Activated CD8-positive, alpha-beta memory T cell treated with anti-CD3 and anti-CD28 coated beads, Interleukin-2, amount 50 U/mL, for 1 hour (primary cell): ENCODE measurements around the gene PABPC4L.
"Not testable (repeated sequence)": the region's sequence is repeated elsewhere in the genome, so short reads cannot be mapped to it uniquely, and the experiment has no call there.

Experiments used
- DNase-seq: peaks from one replicate; pipeline ENCODE4 v3.0.0-alpha.2; 2020; ENCODE audit errors: extremely low read depth

The PABPC4L gene

DNA sequence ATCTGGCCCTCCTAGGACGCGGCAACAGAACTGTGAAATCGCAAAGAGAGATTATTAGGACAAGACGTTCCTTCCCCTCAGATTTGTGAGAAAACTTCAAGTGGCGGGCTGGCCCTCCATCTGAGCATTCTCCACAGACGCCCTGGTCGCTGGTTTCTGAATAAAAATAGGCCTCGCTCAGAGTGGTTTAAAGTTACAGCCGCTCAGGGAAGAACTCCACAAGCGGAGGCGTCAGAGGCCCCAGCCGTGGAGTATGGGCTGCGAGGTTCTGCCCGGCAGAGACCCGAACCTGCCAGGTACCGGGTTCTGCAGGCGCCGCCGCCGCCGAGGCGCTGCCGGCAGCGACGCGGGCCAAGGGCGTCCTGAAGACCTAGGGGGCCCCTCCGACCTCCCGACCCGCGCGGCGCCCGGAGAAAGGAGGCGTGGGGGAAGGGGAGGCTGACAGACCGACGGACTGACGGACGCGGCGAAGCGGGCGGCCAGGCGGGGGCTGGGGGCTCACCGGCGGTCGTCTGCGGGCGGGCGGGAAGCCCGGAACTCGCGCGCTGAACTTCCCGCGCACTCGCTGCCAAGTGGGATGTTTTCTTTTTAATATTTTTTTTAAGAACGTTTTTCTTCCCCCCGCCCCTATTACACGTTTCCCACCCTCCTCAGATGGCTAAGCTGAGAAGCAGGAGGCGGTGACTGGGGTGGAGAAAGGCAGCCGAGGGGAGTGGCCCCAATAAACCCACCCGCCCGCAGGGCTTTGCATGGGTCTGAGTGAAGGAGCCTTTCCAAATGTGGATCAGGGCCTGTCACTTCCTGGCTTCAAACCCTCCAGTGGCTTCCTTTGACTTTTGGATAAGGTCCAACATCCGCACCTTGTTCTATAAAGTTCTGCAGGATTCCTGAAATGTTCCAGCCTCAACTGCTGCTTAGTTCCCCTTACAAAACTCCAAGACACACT, at the start of gene PABPC4L:
TSS of gene PABPC4L (minus strand) at position 574 of the 946 bp plus-strand sequence. CDS start 770 bp downstream, outside the sequence.
- DNase-seq, result no peak

GRCh38 chr4:134251322-134251721, 49.7 kb upstream of the PABPC4L start:
- DNase-seq, result no peak

DNA sequence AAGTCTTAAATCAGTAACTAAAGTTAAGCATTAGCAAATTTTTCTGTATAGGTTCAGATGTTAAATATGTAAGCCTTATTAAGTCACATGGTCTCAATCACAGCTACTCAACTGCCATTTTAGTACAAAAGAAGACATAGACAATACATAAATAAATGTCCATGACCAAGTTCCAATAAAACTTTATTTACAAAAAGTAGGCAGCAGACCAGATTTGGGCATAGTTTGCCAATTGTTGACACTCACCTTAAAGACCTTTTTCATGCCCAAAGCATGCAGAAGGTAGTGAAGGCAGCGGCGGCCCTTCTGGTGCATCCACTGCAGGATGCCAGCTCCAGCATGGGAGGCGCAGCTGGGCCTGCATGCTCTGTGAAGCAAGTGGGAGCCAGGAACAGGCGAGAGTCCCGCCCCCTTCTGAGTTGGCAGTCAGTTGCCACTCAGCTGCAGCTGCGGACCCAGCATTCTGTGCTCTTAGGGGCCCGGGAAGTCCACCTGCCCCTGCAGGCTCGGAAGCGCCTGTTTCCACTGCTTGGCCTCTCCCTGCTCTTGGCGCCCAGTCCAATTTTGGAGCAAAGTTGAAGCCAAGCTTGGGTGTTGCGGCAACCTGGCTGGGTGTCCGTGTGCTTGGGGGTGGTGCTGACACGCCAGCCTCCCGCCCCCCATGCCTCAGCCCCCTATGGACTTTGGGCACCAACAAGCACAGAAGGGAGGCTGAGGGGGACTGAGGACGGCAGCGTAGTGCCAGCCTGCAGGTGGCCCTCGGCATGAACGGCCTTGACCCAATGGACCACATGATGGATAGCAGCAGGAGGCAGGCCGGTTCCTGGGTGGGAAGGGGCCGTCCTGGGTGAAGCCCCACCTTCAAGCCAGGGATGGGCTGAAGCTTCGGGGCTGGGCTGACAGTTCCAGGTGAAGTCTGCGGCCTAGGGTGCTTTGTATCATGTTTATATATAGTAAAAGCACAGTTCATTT, 42.4 kb upstream of the PABPC4L start:
- DNase-seq, result no peak

GRCh38 chr4:134219043-134219442, 17.5 kb upstream of the PABPC4L start:
- DNase-seq, result no peak

- DNase-seq, result no peak
These were observed 14.8 kb upstream of the PABPC4L start for GRCh38 chr4:134216411-134216810.

- DNase-seq, result no peak
These were observed 14.2 kb upstream of the PABPC4L start for GRCh38 chr4:134215620-134216344.

GRCh38 chr4:134207955-134208354, 6.4 kb upstream of the PABPC4L start:
- not testable (repeated sequence) for DNase-seq

- no peak for DNase-seq
These were observed 772 bp upstream of the PABPC4L start for GRCh38 chr4:134202166-134202956.

- DNase-seq, result no peak
These were observed 776 bp downstream of the PABPC4L start for GRCh38 chr4:134200811-134201215.

DNA sequence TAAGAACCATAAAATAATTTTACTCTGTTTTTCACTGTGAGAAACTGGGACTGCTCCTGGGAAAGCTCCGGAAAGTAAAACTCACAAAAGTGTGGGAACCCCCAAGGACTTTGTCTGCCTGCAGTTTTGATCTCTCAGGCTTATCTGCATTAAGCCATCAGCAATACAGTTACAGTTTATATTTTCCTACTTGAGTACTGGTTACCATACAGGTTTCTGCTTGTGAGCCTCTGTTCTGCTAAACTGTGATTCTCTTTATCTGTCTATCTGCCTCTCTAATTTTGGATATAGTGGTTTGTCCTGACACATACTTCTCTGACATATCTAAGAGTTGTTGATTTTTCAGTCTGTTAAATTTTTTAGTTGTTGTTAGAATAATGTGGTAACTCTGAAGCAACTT, 11.6 kb downstream of the PABPC4L start:
- no peak for DNase-seq

- no peak for DNase-seq
These were observed 12.1 kb downstream of the PABPC4L start for GRCh38 chr4:134189480-134189879.

GRCh38 chr4:134178706-134179105, 22.9 kb downstream of the PABPC4L start:
- DNase-seq, result no peak

GRCh38 chr4:134174271-134174670, 27.3 kb downstream of the PABPC4L start:
- no peak for DNase-seq

DNA sequence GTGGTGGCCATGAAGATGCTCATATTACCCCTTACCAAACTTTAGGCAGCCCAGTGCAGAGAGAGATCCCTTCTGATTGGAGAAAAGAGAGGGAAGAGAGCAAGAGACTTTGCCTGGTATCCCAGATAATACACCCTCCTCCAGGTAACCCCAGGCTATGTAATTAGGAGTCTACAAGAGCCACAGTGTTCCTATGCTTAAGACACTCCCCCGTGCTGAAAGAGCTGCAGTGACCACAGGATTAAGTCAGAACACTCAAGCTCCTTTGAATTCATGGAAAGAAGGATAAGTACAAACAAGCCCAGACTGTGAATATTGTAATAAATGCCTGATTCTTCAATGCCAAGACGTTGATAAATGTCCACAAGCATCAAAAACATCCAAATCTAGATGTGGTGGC, 41.4 kb downstream of the PABPC4L start:
- DNase-seq, result no peak

DNA sequence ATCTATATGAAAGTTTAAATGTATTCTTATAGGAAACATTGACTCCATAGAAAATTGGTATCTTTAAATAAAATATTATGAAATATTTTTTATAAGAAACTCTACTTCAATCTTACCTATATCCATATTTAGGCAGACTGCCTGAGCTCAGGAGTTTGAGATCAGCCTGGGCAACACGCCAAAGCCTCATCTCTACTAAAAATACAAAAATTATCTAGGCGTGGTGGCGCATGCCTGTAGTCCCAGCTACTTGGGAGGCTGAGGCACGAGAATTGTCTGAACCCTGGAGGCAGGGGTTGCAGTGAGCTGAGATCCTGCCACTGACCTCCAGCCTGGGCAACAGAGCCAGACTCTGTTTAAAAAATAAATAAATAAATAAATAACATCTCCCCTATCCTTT, 47.5 kb downstream of the PABPC4L start:
- DNase-seq, result no peak

GRCh38 chr4:134147941-134148340, 53.6 kb downstream of the PABPC4L start:
- DNase-seq, result no peak
